Upper lobe of left lung (tissue), 4 donors: ENCODE results near the gene PRKD1.

Source experiments
- CTCF ChIP-seq, 6 experiments: fragments of 450-650 bp in 4 of 6; fragments of 200-600 bp in 2 of 6; sonication (generic) in 2 of 6; IDR thresholded peaks; one replicate each; pipeline ENCODE4 v1.5.1; 2016 to 2019; ENCODE audit warnings: antibody characterized with exemption in 6 of 6
- EP300 ChIP-seq, 4 donors: sonication (generic); formaldehyde crosslinking; IDR thresholded peaks; one replicate each; pipeline ENCODE4 v1.5.1; 2017; ENCODE audit warnings: antibody characterized with exemption in 4 of 4, control low read depth in 2 of 4
- POLR2A ChIP-seq, 4 donors: fragments of 450-650 bp; IDR thresholded peaks; one replicate each; pipeline ENCODE4 v1.5.1; 2016 to 2017; ENCODE audit warnings: antibody characterized with exemption in 4 of 4, mild to moderate bottlenecking in 2 of 4
- POLR2AphosphoS5 ChIP-seq, 2 donors: sonication (generic); formaldehyde crosslinking; IDR thresholded peaks; one replicate each; pipeline ENCODE4 v1.5.1; 2017; ENCODE audit warnings: antibody characterized with exemption in 2 of 2

DNA sequence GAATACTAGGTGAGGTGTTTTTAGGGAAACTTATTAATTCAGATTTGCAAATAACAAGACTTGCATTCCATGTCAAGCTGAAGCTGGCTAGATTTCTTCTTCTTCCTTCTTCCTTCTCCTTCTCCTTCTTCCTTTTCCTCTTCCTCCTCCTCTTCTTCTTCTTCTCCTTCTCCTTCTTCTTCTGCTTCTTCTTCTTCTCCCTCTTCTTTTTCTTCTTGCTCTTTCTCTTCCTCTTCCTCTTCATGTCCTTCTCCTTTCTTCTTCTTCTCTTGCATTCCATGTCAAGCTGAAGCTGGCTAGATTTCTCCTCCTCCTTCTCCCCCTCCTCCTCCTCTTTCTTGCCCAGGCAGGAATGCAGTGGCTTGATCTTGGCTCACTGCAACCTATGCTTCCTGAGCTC lies 297.8 kb downstream of the PRKD1 start:
- TF ChIP-seq POLR2AphosphoS5 (IDR thresholded peaks at IDR 0.05) (no peak), CTCF (IDR thresholded peaks at IDR 0.05) (no peak), POLR2A (IDR thresholded peaks at IDR 0.05) (no peak), EP300 (IDR thresholded peaks at IDR 0.05) (no peak)
